Activated CD4-positive, alpha-beta T cell treated with anti-CD3 and anti-CD28 coated beads, Interleukin-2, amount 10 ng/mL, durations not matched to agents 24 days and 14 days (primary cell): Measurements from ENCODE around the gene AOPEP. TPM values are rescaled to one million over a fixed set of nuclear protein-coding genes. Genes with fewer than 3 reads are reported as not detected.

Source experiments
- DNase-seq: peaks from one replicate; pipeline ENCODE4 v3.0.0; 2022
- H3K27ac Mint-ChIP-seq: one replicate; pipeline ENCODE4 v1.8.0; 2022; ENCODE audit warnings: mild to moderate bottlenecking, mixed read lengths
- H3K27me3 Mint-ChIP-seq: one replicate; pipeline ENCODE4 v1.8.0; 2022; ENCODE audit warnings: mixed read lengths
- H3K36me3 Mint-ChIP-seq: one replicate; pipeline ENCODE4 v1.8.0; 2022; ENCODE audit warnings: low read depth, mild to moderate bottlenecking, mixed read lengths
- H3K4me1 Mint-ChIP-seq: one replicate; pipeline ENCODE4 v1.8.0; 2021; ENCODE audit warnings: mixed read lengths
- H3K4me3 Mint-ChIP-seq: one replicate; pipeline ENCODE4 v1.8.0; 2022; ENCODE audit warnings: mild to moderate bottlenecking, moderate library complexity, mixed read lengths
- H3K9me3 Mint-ChIP-seq: one replicate; pipeline ENCODE4 v1.8.0; 2021; ENCODE audit warnings: mixed read lengths
- intact Hi-C: fragments of 100-400 bp; cut with micrococcal nuclease; formaldehyde crosslinking; loops from one replicate; pipeline ENCODE4 v1.15.1; 2023
- total RNA-seq: library from RNA; stranded (reverse); gene quantifications from 2 replicates; pipeline ENCODE4 v1.2.3, GENCODE V29; 2022

Gene AOPEP
- total RNA-seq, 1 donor from 2014 or later = 20.7 TPM

DNA sequence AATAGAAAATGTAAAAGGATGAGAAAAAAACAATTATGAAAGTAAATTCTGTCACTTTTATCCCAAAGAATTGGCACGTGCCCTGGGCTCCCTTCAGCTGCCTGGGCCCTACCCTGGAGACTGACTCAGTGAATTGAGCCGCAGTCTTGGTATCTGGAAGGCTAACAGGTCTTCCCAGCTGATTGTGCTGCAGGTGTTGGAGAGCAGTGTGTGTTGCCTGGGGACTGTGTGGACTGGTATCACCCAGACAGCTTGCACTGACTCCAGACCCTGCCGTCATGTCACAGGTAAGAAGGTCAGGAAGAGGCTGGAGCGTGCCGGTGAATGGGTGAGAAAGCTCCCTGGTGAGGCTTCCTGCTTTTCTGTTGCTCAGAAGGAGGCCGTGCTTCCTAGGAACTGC is 83.3 kb downstream of the AOPEP start:
- no peaks in the 10 kb centered on the region for H3K9me3 Mint-ChIP-seq
- H3K27ac Mint-ChIP-seq = no peak overlapping the region
- H3K36me3 Mint-ChIP-seq = peaks cover 20% of the 10 kb centered on the region
- intact Hi-C loops = no loop called here
- DNase-seq = no peak
- H3K4me1 Mint-ChIP-seq = peaks cover 11% of the 10 kb centered on the region
- no peak overlapping the region for H3K4me3 Mint-ChIP-seq
- no peaks in the 10 kb centered on the region for H3K27me3 Mint-ChIP-seq

DNA sequence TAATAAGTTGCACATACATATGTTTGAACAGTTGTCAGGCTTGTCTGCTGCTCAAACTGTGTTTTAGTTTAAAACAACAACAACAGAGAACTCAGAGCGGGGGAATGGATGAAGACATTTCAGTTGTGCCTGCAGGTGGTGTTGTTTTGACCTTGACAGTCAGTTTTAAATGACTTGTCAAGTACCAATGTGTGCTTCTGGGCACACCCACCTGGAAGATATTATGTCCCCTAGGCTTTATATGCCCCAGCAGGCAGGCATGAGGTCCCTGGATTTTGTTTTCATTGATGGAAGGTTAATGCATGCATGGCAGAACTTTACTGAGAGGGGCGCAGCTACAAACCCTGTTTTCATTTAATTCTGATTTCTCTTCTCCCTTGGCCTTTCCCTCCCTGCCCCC is 84.6 kb downstream of the AOPEP start:
- H3K36me3 Mint-ChIP-seq = peaks cover 16% of the 10 kb centered on the region
- no peak for DNase-seq
- H3K4me3 Mint-ChIP-seq = no peak overlapping the region
- no peaks in the 10 kb centered on the region for H3K27me3 Mint-ChIP-seq
- intact Hi-C loops = no loop called here
- no peak overlapping the region for H3K27ac Mint-ChIP-seq
- H3K9me3 Mint-ChIP-seq = no peaks in the 10 kb centered on the region
- H3K4me1 Mint-ChIP-seq = peaks cover 8% of the 10 kb centered on the region

DNA sequence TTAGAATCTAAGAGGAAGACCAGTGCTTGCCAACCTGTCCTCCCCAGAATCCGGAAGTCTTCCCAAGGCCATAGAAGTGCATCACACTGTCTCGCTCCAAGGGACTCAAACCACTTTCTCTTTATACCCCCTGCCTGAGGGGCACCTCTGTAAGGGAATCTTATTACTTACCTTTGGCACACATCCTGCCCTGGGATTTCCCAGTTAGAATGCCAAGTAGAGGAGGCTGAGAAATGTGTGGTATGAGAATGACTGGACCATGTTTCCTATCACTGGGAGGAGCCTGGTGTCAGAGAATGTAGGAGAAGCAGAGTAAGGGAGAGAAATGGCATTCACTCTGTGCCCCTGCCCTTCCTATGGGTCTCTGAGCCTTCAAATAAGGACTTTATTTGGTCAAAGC is 85.8 kb downstream of the AOPEP start:
- Mint-ChIP-seq H3K4me1 (peaks cover 3% of the 10 kb centered on the region), H3K9me3 (peaks cover 4% of the 10 kb centered on the region), H3K36me3 (peaks cover 16% of the 10 kb centered on the region), H3K27me3 (no peaks in the 10 kb centered on the region), H3K4me3 (no peak overlapping the region), H3K27ac (peak overlapping the region; percentile 52)
- no peak for DNase-seq
- intact Hi-C loops = no loop called here

GRCh38 chr9:94813379-94813778 is 86.9 kb downstream of the AOPEP start:
- intact Hi-C loops = no loop called here
- no peaks in the 10 kb centered on the region for H3K27me3 Mint-ChIP-seq
- H3K36me3 Mint-ChIP-seq = peaks cover 11% of the 10 kb centered on the region
- H3K27ac Mint-ChIP-seq = no peak overlapping the region
- H3K4me1 Mint-ChIP-seq = peaks cover 3% of the 10 kb centered on the region
- peaks cover 4% of the 10 kb centered on the region for H3K9me3 Mint-ChIP-seq
- no peak overlapping the region for H3K4me3 Mint-ChIP-seq
- no peak for DNase-seq

DNA sequence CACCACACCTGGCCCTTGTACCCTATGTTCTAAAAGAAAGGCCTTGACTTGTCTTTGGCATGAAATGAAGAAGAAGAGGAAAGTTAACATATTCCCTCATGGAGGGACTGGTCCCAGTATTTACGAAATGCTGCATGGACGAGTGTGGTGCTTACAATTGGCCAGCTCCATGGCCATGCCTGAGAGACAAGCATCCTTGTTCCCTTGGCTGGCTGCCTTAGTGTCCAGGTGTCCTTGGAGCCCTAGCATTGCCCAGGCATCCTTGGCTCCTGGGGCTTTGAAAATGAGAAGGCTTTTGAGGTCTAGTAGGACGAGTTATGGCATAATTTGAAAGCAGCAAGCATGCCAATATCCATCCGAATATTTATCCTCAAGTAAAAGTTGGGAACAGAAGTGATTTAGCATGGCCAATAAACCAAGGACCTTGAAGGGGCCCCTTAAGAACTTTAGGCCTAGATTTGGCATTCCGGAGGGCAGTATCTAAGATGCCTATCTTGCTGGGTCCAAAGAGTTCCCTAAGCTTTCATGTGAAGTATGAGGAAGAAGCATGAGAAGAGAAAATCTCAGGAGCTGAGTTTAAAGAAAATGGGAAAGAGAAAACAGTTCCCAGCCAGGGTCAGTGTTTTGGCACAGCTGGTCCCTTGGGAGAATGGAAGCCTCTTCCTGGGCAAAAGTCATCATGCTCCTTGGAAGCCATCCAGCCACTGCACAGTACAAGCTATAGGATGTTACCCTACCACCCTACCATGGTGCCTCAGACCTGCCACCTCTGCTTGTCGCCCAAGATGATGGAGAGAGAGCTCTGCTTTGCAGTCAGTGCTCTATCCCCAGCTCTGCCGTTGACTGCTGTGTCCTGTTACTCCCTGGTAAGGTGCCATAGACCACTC is 91.0 kb downstream of the AOPEP start:
- Mint-ChIP-seq H3K4me1 (peaks cover 12% of the 10 kb centered on the region), H3K27ac (no peak overlapping the region), H3K9me3 (peaks cover 4% of the 10 kb centered on the region), H3K4me3 (no peak overlapping the region), H3K36me3 (peaks cover 13% of the 10 kb centered on the region), H3K27me3 (no peaks in the 10 kb centered on the region)
- intact Hi-C loops = no loop called here
- DNase-seq = no peak

GRCh38 chr9:94818178-94818541 is 91.7 kb downstream of the AOPEP start:
- intact Hi-C loops = no loop called here
- no peak for DNase-seq
- Mint-ChIP-seq H3K4me3 (no peak overlapping the region), H3K9me3 (peaks cover 4% of the 10 kb centered on the region), H3K36me3 (peaks cover 13% of the 10 kb centered on the region), H3K4me1 (peaks cover 11% of the 10 kb centered on the region), H3K27ac (no peak overlapping the region), H3K27me3 (no peaks in the 10 kb centered on the region)

DNA sequence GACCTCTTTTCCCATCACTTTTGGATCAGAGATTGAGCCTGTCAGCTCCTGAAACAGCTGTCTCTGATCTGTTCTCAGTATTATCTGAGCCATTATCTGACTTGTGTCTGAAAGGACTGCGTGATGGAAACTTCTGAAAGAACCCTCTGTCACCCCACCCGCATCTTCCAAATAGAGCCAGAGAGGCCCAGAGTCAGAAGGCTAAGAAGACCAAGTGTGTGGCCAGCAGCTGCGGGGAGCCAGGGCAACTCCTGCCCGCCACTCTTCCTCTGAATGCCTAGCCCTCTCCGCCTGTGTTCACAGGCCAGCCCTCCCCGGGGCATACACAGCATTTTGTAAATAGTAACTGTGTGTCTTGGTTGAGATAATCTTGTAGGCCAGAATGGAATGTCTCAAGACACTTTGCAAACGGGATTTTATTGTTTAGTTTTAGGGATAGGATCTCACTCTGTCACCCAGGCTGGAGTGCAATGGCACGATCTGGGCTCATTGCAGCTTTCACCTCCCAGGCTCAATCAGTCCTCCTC is 92.7 kb downstream of the AOPEP start:
- Mint-ChIP-seq H3K4me1 (peaks cover 11% of the 10 kb centered on the region), H3K36me3 (peaks cover 14% of the 10 kb centered on the region), H3K4me3 (no peak overlapping the region), H3K27ac (no peak overlapping the region), H3K27me3 (no peaks in the 10 kb centered on the region), H3K9me3 (peaks cover 4% of the 10 kb centered on the region)
- no peak for DNase-seq
- intact Hi-C loops = no loop called here

DNA sequence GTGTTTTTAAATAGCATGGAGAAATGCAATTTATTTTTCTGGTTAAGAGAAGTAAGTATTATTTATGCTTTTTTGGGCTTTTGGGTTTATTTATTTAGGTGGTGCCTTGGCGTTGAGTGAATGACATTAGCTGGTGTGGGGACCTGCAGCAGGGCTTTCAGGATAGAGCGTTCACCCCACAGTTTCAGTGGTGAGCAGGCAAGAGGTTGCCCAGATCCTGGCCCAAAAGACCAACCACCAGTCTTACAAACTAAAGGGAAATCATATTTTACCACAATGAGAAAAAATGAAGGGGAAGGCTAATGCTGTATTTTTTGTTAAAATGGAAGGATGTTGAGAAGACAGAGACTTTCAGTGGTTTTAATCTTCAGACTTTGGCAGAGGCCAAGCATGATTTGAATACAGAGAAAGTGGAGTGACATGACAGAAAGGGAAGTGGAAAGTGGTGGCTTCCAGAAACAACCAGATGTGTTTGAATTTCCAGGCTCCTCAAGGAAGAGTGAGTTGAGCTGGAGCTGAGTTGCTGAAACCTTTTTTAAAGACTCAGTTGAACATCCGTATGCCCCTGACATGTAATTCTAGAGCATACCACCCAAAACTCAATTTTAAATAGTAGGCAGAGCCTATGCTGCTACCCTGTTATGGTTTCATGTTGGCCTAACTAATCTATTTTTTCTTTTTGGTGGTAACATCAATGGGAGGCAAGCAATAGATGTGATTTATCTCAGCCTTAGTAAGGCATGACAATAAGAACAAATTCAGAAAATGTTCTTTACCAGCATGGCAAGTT is 94.8 kb downstream of the AOPEP start:
- peaks cover 2% of the 10 kb centered on the region for H3K9me3 Mint-ChIP-seq
- no peaks in the 10 kb centered on the region for H3K27me3 Mint-ChIP-seq
- DNase-seq = no peak
- H3K4me1 Mint-ChIP-seq = peaks cover 14% of the 10 kb centered on the region
- intact Hi-C loops = no loop called here
- H3K36me3 Mint-ChIP-seq = peaks cover 16% of the 10 kb centered on the region
- peak overlapping the region; percentile 21 for H3K27ac Mint-ChIP-seq
- H3K4me3 Mint-ChIP-seq = no peak overlapping the region

GRCh38 chr9:94822273-94822672 is 95.8 kb downstream of the AOPEP start:
- Mint-ChIP-seq H3K4me1 (peaks cover 14% of the 10 kb centered on the region), H3K9me3 (no peaks in the 10 kb centered on the region), H3K27me3 (no peaks in the 10 kb centered on the region), H3K27ac (no peak overlapping the region), H3K36me3 (peaks cover 16% of the 10 kb centered on the region), H3K4me3 (no peak overlapping the region)
- intact Hi-C loops = no loop called here
- DNase-seq = no peak

DNA sequence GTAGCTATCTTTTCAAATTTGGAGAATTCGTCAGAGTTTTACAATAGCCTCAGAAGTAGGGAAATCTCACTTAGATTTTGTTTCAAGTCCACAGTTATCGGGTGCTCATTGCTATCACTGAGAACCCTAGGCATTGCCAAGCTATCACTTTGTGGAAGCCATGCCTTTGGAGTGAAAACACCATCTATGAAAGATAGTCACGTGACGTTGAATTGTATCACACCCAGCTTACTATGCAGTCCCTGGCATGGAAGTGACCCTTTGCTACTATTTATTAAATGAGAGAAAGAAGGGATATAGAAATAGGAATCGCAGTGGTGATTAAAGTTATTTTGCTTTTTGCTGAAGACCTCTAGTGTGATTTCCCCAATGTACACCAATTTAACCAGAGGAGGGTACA is 97.2 kb downstream of the AOPEP start:
- intact Hi-C loops = no loop called here
- Mint-ChIP-seq H3K4me1 (peaks cover 15% of the 10 kb centered on the region), H3K27me3 (no peaks in the 10 kb centered on the region), H3K27ac (no peak overlapping the region), H3K4me3 (no peak overlapping the region), H3K36me3 (peaks cover 16% of the 10 kb centered on the region), H3K9me3 (no peaks in the 10 kb centered on the region)
- DNase-seq = no peak

GRCh38 chr9:94824411-94824810 is 97.9 kb downstream of the AOPEP start:
- Mint-ChIP-seq H3K36me3 (peaks cover 16% of the 10 kb centered on the region), H3K27me3 (no peaks in the 10 kb centered on the region), H3K9me3 (no peaks in the 10 kb centered on the region), H3K4me1 (peaks cover 15% of the 10 kb centered on the region), H3K27ac (no peak overlapping the region), H3K4me3 (no peak overlapping the region)
- DNase-seq = no peak
- intact Hi-C loops = no loop called here

DNA sequence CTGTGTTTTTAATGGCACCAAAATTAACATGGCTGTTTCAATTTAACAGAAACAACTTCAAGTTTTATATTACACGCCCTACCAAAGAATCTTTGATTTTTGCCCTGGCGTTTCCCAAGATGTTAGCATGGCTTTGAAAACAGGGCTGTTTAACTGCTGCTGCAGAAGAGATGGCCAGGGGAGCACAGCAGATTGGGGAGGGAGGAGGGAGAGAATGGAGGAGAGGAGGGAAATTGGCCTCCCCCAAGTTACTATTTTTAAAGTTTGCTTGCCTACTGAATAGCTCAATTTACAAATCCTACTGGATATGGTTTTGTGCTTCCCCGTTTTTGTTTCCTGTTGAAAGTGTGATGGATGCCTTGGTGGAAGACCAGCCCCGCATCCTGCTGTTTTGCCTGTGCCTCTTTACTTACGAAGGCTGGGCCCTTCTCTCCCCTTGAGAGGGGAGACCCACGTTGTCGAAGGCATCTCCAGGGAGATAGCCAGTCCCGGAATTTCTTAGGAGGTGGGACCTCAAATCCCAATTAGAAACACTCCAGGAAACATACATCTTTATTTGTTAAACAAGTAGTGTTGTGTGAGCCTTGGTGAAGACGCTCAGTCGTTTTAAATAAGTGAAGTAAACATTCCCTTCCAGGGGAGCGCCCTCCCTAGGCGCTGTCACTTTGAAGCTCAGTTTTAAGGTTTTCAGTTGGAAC is 98.6 kb downstream of the AOPEP start:
- no peaks in the 10 kb centered on the region for H3K9me3 Mint-ChIP-seq
- peaks cover 15% of the 10 kb centered on the region for H3K36me3 Mint-ChIP-seq
- no peaks in the 10 kb centered on the region for H3K27me3 Mint-ChIP-seq
- no peak overlapping the region for H3K27ac Mint-ChIP-seq
- peaks cover 16% of the 10 kb centered on the region for H3K4me1 Mint-ChIP-seq
- DNase-seq = no peak
- H3K4me3 Mint-ChIP-seq = no peak overlapping the region
- intact Hi-C loops = no loop called here

GRCh38 chr9:94825611-94825958 is 99.1 kb downstream of the AOPEP start:
- H3K9me3 Mint-ChIP-seq = peaks cover 2% of the 10 kb centered on the region
- no peak overlapping the region for H3K27ac Mint-ChIP-seq
- H3K4me3 Mint-ChIP-seq = no peak overlapping the region
- H3K36me3 Mint-ChIP-seq = peaks cover 13% of the 10 kb centered on the region
- DNase-seq = no peak
- H3K27me3 Mint-ChIP-seq = no peaks in the 10 kb centered on the region
- intact Hi-C loops = no loop called here
- peaks cover 17% of the 10 kb centered on the region for H3K4me1 Mint-ChIP-seq

DNA sequence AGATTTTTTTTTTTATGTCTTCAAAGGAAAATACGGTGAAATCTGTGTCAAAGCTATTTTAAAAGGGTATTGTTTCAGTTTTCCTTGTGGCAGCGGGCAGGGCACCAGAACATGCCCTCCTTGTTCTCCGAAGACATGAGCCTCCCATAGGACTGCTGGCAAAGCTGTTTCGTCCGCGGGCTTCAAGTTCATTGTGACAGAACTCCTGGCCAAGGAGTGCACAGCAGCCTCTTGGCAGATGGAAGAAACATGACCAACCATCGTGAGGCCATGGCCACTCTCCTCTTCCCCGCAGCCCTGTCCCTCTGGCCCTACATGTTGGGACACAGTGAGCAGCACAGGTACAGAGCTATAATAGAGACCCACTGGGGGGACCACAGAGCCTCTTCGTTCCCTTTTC is 99.5 kb downstream of the AOPEP start:
- intact Hi-C loops = no loop called here
- H3K9me3 Mint-ChIP-seq = peaks cover 3% of the 10 kb centered on the region

More for the DNA sequence above, 99.5 kb downstream of the AOPEP start:
- no peak overlapping the region for H3K4me3 Mint-ChIP-seq
- no peak for DNase-seq
- H3K4me1 Mint-ChIP-seq = peaks cover 14% of the 10 kb centered on the region
- H3K27me3 Mint-ChIP-seq = no peaks in the 10 kb centered on the region
- peaks cover 16% of the 10 kb centered on the region for H3K36me3 Mint-ChIP-seq
- H3K27ac Mint-ChIP-seq = no peak overlapping the region
